ENCODE measurements around the gene GOLGA5.
"Not testable (repeated sequence)": the region's sequence is repeated elsewhere in the genome, so short reads cannot be mapped to it uniquely, and the experiment has no call there.

Gene GOLGA5

GRCh38 chr14:92780444-92781232 lies 13.5 kb upstream of the GOLGA5 start:
- DNase-seq: no peak

GRCh38 chr14:92781350-92781749 lies 12.8 kb upstream of the GOLGA5 start:
- no peak for DNase-seq

- peak; percentile 96 for DNase-seq
Observed at GRCh38 chr14:92783813-92784431, 10.2 kb upstream of the GOLGA5 start.

GRCh38 chr14:92785667-92786426 lies 8.3 kb upstream of the GOLGA5 start:
- no peak for DNase-seq

GRCh38 chr14:92786427-92786756 lies 7.7 kb upstream of the GOLGA5 start:
- DNase-seq: no peak

- no peak for DNase-seq
Observed at GRCh38 chr14:92787554-92787953, 6.6 kb upstream of the GOLGA5 start.

- no peak for DNase-seq
Observed at GRCh38 chr14:92789457-92790089, 4.5 kb upstream of the GOLGA5 start.

GRCh38 chr14:92792885-92793284 lies 1.2 kb upstream of the GOLGA5 start:
- no peak for DNase-seq

- no peak for DNase-seq
Observed at GRCh38 chr14:92794547-92794941, 439 bp downstream of the GOLGA5 start.

GRCh38 chr14:92794961-92795360 lies 856 bp downstream of the GOLGA5 start:
- no peak for DNase-seq

GRCh38 chr14:92797935-92798653 lies 4.0 kb downstream of the GOLGA5 start:
- DNase-seq: no peak

- DNase-seq: no peak
Observed at GRCh38 chr14:92798811-92799210, 4.7 kb downstream of the GOLGA5 start.

GRCh38 chr14:92800012-92800411 lies 5.9 kb downstream of the GOLGA5 start:
- no peak for DNase-seq

GRCh38 chr14:92800525-92800924 lies 6.4 kb downstream of the GOLGA5 start:
- DNase-seq: no peak

GRCh38 chr14:92801917-92802316 lies 7.8 kb downstream of the GOLGA5 start:
- DNase-seq: no peak

GRCh38 chr14:92802678-92803077 lies 8.6 kb downstream of the GOLGA5 start:
- no peak for DNase-seq

GRCh38 chr14:92813201-92813600 lies 19.1 kb downstream of the GOLGA5 start:
- DNase-seq: no peak

GRCh38 chr14:92819011-92819597 lies 25.0 kb downstream of the GOLGA5 start:
- DNase-seq: no peak

- not testable (repeated sequence) for DNase-seq
Observed at GRCh38 chr14:92819680-92820535, 25.8 kb downstream of the GOLGA5 start.

- DNase-seq: not testable (repeated sequence)
Observed at GRCh38 chr14:92820536-92820840, 26.4 kb downstream of the GOLGA5 start.

GRCh38 chr14:92830902-92831301 lies 36.8 kb downstream of the GOLGA5 start:
- no peak for DNase-seq
